ENCODE results near the gene HDAC1. TPM values are rescaled to one million over a fixed set of nuclear protein-coding genes. Genes with fewer than 3 reads are reported as not detected.
"Not testable (repeated sequence)": the region's sequence is repeated elsewhere in the genome, so short reads cannot be mapped to it uniquely, and the experiment has no call there.

The HDAC1 gene
- total and polyA plus RNA-seq, 11 donors: 20.0 to 46.6 (median 29.3) TPM

DNA sequence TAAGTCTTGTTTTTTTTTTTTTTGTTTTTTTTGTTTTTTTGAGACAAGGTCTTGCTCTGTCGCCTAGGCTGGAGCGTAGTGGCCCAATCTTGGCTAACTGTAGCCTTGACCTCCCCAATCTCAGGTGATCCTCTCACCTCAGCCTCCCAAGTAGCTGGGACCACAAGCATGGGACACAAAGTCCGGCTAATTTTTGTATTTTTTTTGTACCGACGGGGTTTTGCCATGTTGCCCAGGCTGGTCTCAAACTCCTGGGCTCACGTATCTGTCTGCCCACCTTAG is 34.7 kb upstream of the HDAC1 start:
- WGBS, 4 donors: 93 to 97% (median 94%) methylated on average over 6 of the region's 6 CpGs
- Histone ChIP-seq H3K4me1 (peaks cover 0 to 13% (median 7%) of the 10 kb centered on the region in 12 donors), H3K27me3 (no peaks in the 10 kb centered on the region), H3K4me3 (no peak overlapping the region), H3K27ac (no peak overlapping the region), H3K36me3 (no peaks in the 10 kb centered on the region), H3K9me3 (no peaks in the 10 kb centered on the region)
- intact Hi-C loops (cut with DNase I): no loop called here
- no peak for ATAC-seq
- no peak for TF ChIP-seq POLR2A (IDR thresholded peaks at IDR 0.05)
- TF ChIP-seq, protein P1, sequence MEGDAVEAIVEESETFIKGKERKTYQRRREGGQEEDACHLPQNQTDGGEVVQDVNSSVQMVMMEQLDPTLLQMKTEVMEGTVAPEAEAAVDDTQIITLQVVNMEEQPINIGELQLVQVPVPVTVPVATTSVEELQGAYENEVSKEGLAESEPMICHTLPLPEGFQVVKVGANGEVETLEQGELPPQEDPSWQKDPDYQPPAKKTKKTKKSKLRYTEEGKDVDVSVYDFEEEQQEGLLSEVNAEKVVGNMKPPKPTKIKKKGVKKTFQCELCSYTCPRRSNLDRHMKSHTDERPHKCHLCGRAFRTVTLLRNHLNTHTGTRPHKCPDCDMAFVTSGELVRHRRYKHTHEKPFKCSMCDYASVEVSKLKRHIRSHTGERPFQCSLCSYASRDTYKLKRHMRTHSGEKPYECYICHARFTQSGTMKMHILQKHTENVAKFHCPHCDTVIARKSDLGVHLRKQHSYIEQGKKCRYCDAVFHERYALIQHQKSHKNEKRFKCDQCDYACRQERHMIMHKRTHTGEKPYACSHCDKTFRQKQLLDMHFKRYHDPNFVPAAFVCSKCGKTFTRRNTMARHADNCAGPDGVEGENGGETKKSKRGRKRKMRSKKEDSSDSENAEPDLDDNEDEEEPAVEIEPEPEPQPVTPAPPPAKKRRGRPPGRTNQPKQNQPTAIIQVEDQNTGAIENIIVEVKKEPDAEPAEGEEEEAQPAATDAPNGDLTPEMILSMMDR (IDR thresholded peaks at IDR 0.05): no peak
- no peak for DNase-seq

DNA sequence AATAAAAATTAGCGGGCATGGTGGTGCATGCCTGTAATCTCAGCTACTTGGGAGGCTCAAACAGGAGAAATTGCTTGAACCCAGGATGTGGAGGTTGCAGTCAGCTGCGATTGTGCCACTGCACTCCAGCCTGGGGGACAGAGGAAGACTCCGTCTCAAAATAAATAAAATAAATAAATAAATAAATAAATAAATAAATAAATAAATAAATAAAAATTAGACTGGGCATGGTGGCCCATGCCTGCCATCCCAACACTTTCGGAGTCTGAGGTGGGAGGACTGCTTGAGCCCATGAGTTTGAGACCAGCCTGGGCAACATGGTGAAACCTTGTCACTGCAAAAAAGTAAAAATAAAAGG is 28.7 kb upstream of the HDAC1 start:
- H3K4me1 ChIP-seq; DNase-seq; H3K27me3 ChIP-seq; H3K36me3 ChIP-seq; ATAC-seq; H3K9me3 ChIP-seq; H3K4me3 ChIP-seq; H3K27ac ChIP-seq; intact Hi-C loops (cut with DNase I): not testable (repeated sequence)
- 95 to 99% (median 96%) methylated on average over 4 of the region's 4 CpGs for WGBS, 4 donors

DNA sequence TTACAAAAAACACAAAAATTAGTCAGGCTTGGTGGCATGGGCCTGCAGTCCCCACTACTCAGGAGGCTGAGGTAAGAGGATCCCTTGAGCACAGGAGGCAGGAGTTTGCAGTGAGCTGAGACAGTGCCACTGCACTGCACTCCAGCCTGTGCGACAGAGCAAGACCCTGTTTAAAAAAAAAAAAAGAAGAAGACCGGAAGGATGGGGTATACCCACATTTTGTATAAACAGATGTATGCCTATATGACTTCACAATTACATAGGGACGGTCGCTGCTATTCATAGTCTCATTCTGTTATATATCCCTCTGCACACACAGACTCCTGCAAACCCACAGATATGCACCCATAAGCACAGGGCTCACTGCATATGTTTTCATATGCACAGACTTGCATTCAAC is 28.1 kb upstream of the HDAC1 start:
- Histone ChIP-seq H3K36me3 (no peaks in the 10 kb centered on the region), H3K4me3 (no peak overlapping the region), H3K9me3 (no peaks in the 10 kb centered on the region), H3K27me3 (no peaks in the 10 kb centered on the region), H3K27ac (no peak overlapping the region), H3K4me1 (peaks cover 0 to 4% (median 0%) of the 10 kb centered on the region in 12 donors)
- ATAC-seq: no peak
- TF ChIP-seq, protein P1 (IDR thresholded peaks at IDR 0.05): no peak
- no peak for TF ChIP-seq POLR2A (IDR thresholded peaks at IDR 0.05)
- no peak for DNase-seq
- intact Hi-C loops (cut with DNase I): no loop called here
- WGBS, 4 donors: 89 to 94% (median 92%) methylated on average over 4 of the region's 4 CpGs

DNA sequence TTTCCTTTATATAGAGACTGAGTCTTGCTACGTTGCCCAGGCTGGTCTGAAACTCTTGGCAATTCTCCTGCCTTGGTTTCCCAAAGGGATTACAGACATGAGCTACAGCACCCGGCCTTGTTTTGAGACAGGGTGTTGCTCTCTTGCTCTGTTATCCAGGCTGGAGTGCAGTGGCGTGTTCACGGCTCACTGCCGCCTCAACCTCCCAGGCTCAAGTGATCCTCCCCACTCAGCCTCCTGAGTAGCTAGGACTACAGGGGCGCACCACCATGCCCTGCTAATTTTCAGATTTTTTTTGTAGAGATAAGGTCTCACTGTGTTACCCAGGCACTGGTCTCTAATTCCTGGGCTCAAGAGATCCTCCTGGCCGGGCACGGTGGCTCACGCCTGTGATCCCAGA is 26.0 kb upstream of the HDAC1 start:
- Histone ChIP-seq H3K4me3 (no peak overlapping the region), H3K9me3 (no peaks in the 10 kb centered on the region), H3K27me3 (no peaks in the 10 kb centered on the region), H3K4me1 (peaks cover 0 to 4% (median 0%) of the 10 kb centered on the region in 12 donors), H3K36me3 (no peaks in the 10 kb centered on the region), H3K27ac (no peak overlapping the region)
- intact Hi-C loops (cut with DNase I): no loop called here
- TF ChIP-seq POLR2A (IDR thresholded peaks at IDR 0.05): no peak
- TF ChIP-seq, protein P1 (IDR thresholded peaks at IDR 0.05): no peak
- DNase-seq (no peak), ATAC-seq (no peak)
- WGBS, 4 donors: 92 to 97% (median 95%) methylated on average over 9 of the region's 9 CpGs

DNA sequence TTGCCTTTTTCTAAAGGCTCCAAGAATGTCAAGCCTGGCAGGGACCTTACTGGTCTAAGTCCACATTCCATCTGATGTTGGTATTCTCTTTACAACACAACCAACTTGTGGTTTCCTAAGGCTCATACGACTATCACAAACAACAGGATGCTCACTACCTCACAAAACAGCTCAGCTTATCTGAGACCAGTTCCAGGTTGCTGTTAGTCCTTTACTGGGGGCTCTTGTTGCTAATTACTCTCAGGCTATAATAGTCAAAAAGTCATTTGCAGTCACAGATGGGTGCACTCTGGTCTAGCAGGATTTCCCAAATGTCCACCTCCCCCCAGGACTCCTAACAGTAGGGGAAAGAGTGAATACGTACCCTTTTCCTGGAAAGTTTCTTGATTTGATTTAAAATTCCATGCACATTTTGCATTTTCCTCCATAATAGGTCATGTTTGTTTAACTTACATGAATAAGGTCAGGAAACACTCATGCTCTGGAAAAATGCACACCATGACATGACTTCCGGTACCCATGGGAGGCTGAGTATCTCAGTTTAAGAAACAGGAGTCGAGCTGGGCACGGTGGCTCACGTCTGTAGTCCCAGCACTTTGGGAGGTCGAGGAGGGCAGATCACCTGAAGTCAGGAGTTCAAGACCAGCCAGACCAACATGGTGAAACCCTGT is 24.8 kb upstream of the HDAC1 start:
- no peak for TF ChIP-seq POLR2A (IDR thresholded peaks at IDR 0.05)
- TF ChIP-seq, protein P1 (IDR thresholded peaks at IDR 0.05): no peak
- H3K4me1 ChIP-seq: peaks cover 0 to 4% (median 0%) of the 10 kb centered on the region in 12 donors
- H3K27ac ChIP-seq: no peak overlapping the region
- no peaks in the 10 kb centered on the region for H3K9me3 ChIP-seq
- DNase-seq: no peak
- no peak for ATAC-seq
- H3K27me3 ChIP-seq: no peaks in the 10 kb centered on the region
- H3K4me3 ChIP-seq: no peak overlapping the region
- intact Hi-C loops (cut with DNase I): no loop called here
- whole genome bisulfite sequencing, 4 donors: 59 to 71% (median 61%) methylated on average over 7 of the region's 7 CpGs
- no peaks in the 10 kb centered on the region for H3K36me3 ChIP-seq

Measured in heart left ventricle (tissue), 16 donors.